AG09309 (cell line): Measurements from ENCODE around the gene CXorf38.

Source experiments
- DNase-seq: peaks from one replicate; pipeline ENCODE4 v3.0.0-alpha.2; 2010; ENCODE audit warnings: low read depth
- H3K4me3 ChIP-seq: 2 replicates; pipeline ENCODE4 v1.5.1; 2011; ENCODE audit warnings: mild to moderate bottlenecking, low read depth, low read length, moderate library complexity; ENCODE audit not compliant: control insufficient read depth
- CTCF ChIP-seq: IDR thresholded peaks from 2 replicates; pipeline ENCODE4 v1.5.1; 2011; ENCODE audit warnings: mild to moderate bottlenecking, low read depth, low read length, inconsistent platforms; ENCODE audit not compliant: insufficient read depth, control insufficient read depth; ENCODE audit errors: missing control alignments

Gene CXorf38

GRCh38 chrX:40683245-40683644 lies 35.9 kb upstream of the CXorf38 start:
- no peak for TF ChIP-seq CTCF
- no peak overlapping the region for H3K4me3 ChIP-seq
- DNase-seq, result no peak

GRCh38 chrX:40671126-40671525 lies 23.8 kb upstream of the CXorf38 start:
- no peak for TF ChIP-seq CTCF
- no peak overlapping the region for H3K4me3 ChIP-seq
- DNase-seq, result no peak

GRCh38 chrX:40663880-40664630 lies 16.7 kb upstream of the CXorf38 start:
- no peak for DNase-seq
- no peak overlapping the region for H3K4me3 ChIP-seq
- TF ChIP-seq CTCF, result peak; percentile 46

- no peak overlapping the region for H3K4me3 ChIP-seq
- no peak for DNase-seq
- no peak for TF ChIP-seq CTCF
These were observed 15.8 kb upstream of the CXorf38 start for GRCh38 chrX:40663078-40663740.

GRCh38 chrX:40661489-40661888 lies 14.1 kb upstream of the CXorf38 start:
- H3K4me3 ChIP-seq, result no peak overlapping the region
- TF ChIP-seq CTCF, result no peak
- no peak for DNase-seq

- no peak for DNase-seq
- TF ChIP-seq CTCF, result no peak
- H3K4me3 ChIP-seq, result no peak overlapping the region
These were observed 13.0 kb upstream of the CXorf38 start for GRCh38 chrX:40660381-40660780.
